Effector CD4-positive, alpha-beta T cell (primary cell): ENCODE measurements around the gene LCN12. TPM values are rescaled to one million over a fixed set of nuclear protein-coding genes. Genes with fewer than 3 reads are reported as not detected.

Source experiments
- DNase-seq: peaks from one replicate; pipeline ENCODE4 v3.0.0-alpha.2; 2020
- total RNA-seq: gene quantifications from one replicate; lab custom pipeline; 2026; lab: John Stamatoyannopoulos, UW

LCN12 gene
- not detected for total RNA-seq

- no peak for DNase-seq
Observed at GRCh38 chr9:136951541-136952320, at the start of gene LCN12. Gene LCN12 (plus strand): TSS chr9:136952273. CDS start chr9:136952328, 55 bp downstream.

GRCh38 chr9:136903041-136903554 lies 49.0 kb upstream of the LCN12 start:
- DNase-seq, result no peak

- DNase-seq, result no peak
Observed at GRCh38 chr9:136906266-136906665, 45.8 kb upstream of the LCN12 start.

GRCh38 chr9:136907011-136907914 lies 44.8 kb upstream of the LCN12 start:
- no peak for DNase-seq

GRCh38 chr9:136910197-136910900 lies 41.7 kb upstream of the LCN12 start:
- no peak for DNase-seq

- no peak for DNase-seq
Observed at GRCh38 chr9:136910901-136911245, 41.2 kb upstream of the LCN12 start.

- no peak for DNase-seq
Observed at GRCh38 chr9:136913701-136914438, 38.2 kb upstream of the LCN12 start.

GRCh38 chr9:136915632-136916329 lies 36.3 kb upstream of the LCN12 start:
- no peak for DNase-seq

GRCh38 chr9:136916330-136917184 lies 35.5 kb upstream of the LCN12 start:
- no peak for DNase-seq

- DNase-seq, result no peak
Observed at GRCh38 chr9:136917902-136918301, 34.2 kb upstream of the LCN12 start.

GRCh38 chr9:136920069-136920468 lies 32.0 kb upstream of the LCN12 start:
- DNase-seq, result no peak

GRCh38 chr9:136920734-136921231 lies 31.3 kb upstream of the LCN12 start:
- no peak for DNase-seq

GRCh38 chr9:136921307-136921706 lies 30.8 kb upstream of the LCN12 start:
- DNase-seq, result no peak

- DNase-seq, result no peak
Observed at GRCh38 chr9:136921718-136922117, 30.4 kb upstream of the LCN12 start.

- DNase-seq, result no peak
Observed at GRCh38 chr9:136922540-136922939, 29.5 kb upstream of the LCN12 start.

GRCh38 chr9:136923881-136924280 lies 28.2 kb upstream of the LCN12 start:
- no peak for DNase-seq

- DNase-seq, result no peak
Observed at GRCh38 chr9:136925414-136926153, 26.5 kb upstream of the LCN12 start.

- DNase-seq, result no peak
Observed at GRCh38 chr9:136926154-136926704, 25.8 kb upstream of the LCN12 start.

- DNase-seq, result no peak
Observed at GRCh38 chr9:136926749-136927148, 25.3 kb upstream of the LCN12 start.
